Renal cortical epithelial cell (primary cell): Measurements from ENCODE around the gene OR12D2. TPM values are rescaled to one million over a fixed set of nuclear protein-coding genes. Genes with fewer than 3 reads are reported as not detected.
"Not testable (repeated sequence)": the region's sequence is repeated elsewhere in the genome, so short reads cannot be mapped to it uniquely, and the experiment has no call there.

ENCODE experiments used
- DNase-seq: peaks from one replicate; pipeline ENCODE4 v3.0.0-alpha.2; 2011; ENCODE audit warnings: low read depth
- total RNA-seq: library from RNA; depleted of rRNA; stranded (reverse); fragments of >200 nt; gene quantifications from 2 replicates; pipeline ENCODE4 v1.2.3, GENCODE V29; 2014

The OR12D2 gene
- total RNA-seq = 0.10 and 0.52 TPM in 2 replicates

- no peak for DNase-seq
Observed at GRCh38 chr6:29395331-29395730, at the start of gene OR12D2. Gene OR12D2 (plus strand): TSS chr6:29395631. CDS start chr6:29396700, 1,069 bp downstream.

- not testable (repeated sequence) for DNase-seq
Observed at GRCh38 chr6:29349348-29349747, 46.1 kb upstream of the OR12D2 start.

GRCh38 chr6:29354980-29355379, 40.5 kb upstream of the OR12D2 start:
- DNase-seq = no peak

- DNase-seq = no peak
Observed at GRCh38 chr6:29355603-29356002, 39.8 kb upstream of the OR12D2 start.

GRCh38 chr6:29368765-29369164, 26.7 kb upstream of the OR12D2 start, which contains the start of gene OR5V1:
Gene OR5V1 (minus strand): TSS chr6:29368865. CDS start chr6:29356195, 12,670 bp downstream.
- DNase-seq = no peak

GRCh38 chr6:29375191-29375590, 20.2 kb upstream of the OR12D2 start, which contains the start of gene OR12D3:
Gene OR12D3 (minus strand): TSS chr6:29375291. CDS start chr6:29375287, 4 bp downstream.
- no peak for DNase-seq

GRCh38 chr6:29376003-29376402, 19.4 kb upstream of the OR12D2 start:
- no peak for DNase-seq

- no peak for DNase-seq
Observed at GRCh38 chr6:29388533-29388932, 6.9 kb upstream of the OR12D2 start.

GRCh38 chr6:29399525-29399924, 4.1 kb downstream of the OR12D2 start:
- DNase-seq = no peak

GRCh38 chr6:29403801-29404200, 8.4 kb downstream of the OR12D2 start:
- DNase-seq = no peak

GRCh38 chr6:29414588-29414987, 19.2 kb downstream of the OR12D2 start, which contains the start of gene OR12D1:
Gene OR12D1 (plus strand): TSS chr6:29414928.
- DNase-seq = peak; percentile 30

- DNase-seq = peak; percentile 34
Observed at GRCh38 chr6:29419516-29419915, 24.1 kb downstream of the OR12D2 start.

GRCh38 chr6:29424168-29424567, 28.7 kb downstream of the OR12D2 start:
- no peak for DNase-seq

GRCh38 chr6:29424575-29424974, 29.1 kb downstream of the OR12D2 start:
- DNase-seq = no peak

- DNase-seq = no peak
Observed at GRCh38 chr6:29425075-29425474, 29.6 kb downstream of the OR12D2 start.

- no peak for DNase-seq
Observed at GRCh38 chr6:29426654-29427053, 31.2 kb downstream of the OR12D2 start.

- not testable (repeated sequence) for DNase-seq
Observed at GRCh38 chr6:29436730-29437129, 41.3 kb downstream of the OR12D2 start.

- DNase-seq = no peak
Observed at GRCh38 chr6:29439006-29439405, 43.6 kb downstream of the OR12D2 start, which contains the start of gene OR10C1. Gene OR10C1 (plus strand): TSS chr6:29439306. CDS start chr6:29440016, 710 bp downstream.

GRCh38 chr6:29442719-29443118, 47.3 kb downstream of the OR12D2 start:
- DNase-seq = no peak

- DNase-seq = not testable (repeated sequence)
Observed at GRCh38 chr6:29444031-29444430, 48.6 kb downstream of the OR12D2 start.
